ENCODE results near the gene THSD4.

Gene THSD4

GRCh38 chr15:71232411-71232810 is 117.1 kb downstream of the THSD4 start:
- Mint-ChIP-seq H3K9me3 (peaks cover 0 to 2% of the 10 kb centered on the region in 2 donors), H3K27ac (no peak overlapping the region), H3K36me3 (no peaks in the 10 kb centered on the region), H3K4me3 (no peak overlapping the region), H3K4me1 (no peaks in the 10 kb centered on the region), H3K27me3 (peaks cover 18 to 23% of the 10 kb centered on the region in 2 donors)
- DNase-seq (no peak), ATAC-seq (replicated peaks) (no peak)

GRCh38 chr15:71237456-71238188 is 122.4 kb downstream of the THSD4 start:
- Mint-ChIP-seq H3K4me3 (no peak overlapping the region), H3K27ac (no peak overlapping the region), H3K4me1 (no peaks in the 10 kb centered on the region), H3K27me3 (peaks cover 11 to 16% of the 10 kb centered on the region in 2 donors), H3K36me3 (no peaks in the 10 kb centered on the region), H3K9me3 (peaks cover 0 to 4% of the 10 kb centered on the region in 2 donors)
- DNase-seq (no peak), ATAC-seq (replicated peaks) (no peak)

- Mint-ChIP-seq H3K27ac (no peak overlapping the region), H3K4me1 (no peaks in the 10 kb centered on the region), H3K36me3 (no peaks in the 10 kb centered on the region), H3K27me3 (peaks cover 11 to 15% of the 10 kb centered on the region in 2 donors), H3K4me3 (no peak overlapping the region), H3K9me3 (peaks cover 0 to 4% of the 10 kb centered on the region in 2 donors)
- DNase-seq (no peak), ATAC-seq (replicated peaks) (no peak)
Observed at GRCh38 chr15:71238926-71239325, 123.7 kb downstream of the THSD4 start.

GRCh38 chr15:71239592-71240364 is 124.5 kb downstream of the THSD4 start:
- Mint-ChIP-seq H3K27ac (no peak overlapping the region), H3K4me1 (no peaks in the 10 kb centered on the region), H3K27me3 (peaks cover 11 to 15% of the 10 kb centered on the region in 2 donors), H3K4me3 (no peak overlapping the region), H3K9me3 (peaks cover 0 to 4% of the 10 kb centered on the region in 2 donors), H3K36me3 (no peaks in the 10 kb centered on the region)
- DNase-seq = no peak
- no peak for ATAC-seq (replicated peaks)

GRCh38 chr15:71242292-71242691 is 127.0 kb downstream of the THSD4 start:
- Mint-ChIP-seq H3K4me3 (no peak overlapping the region), H3K9me3 (peaks cover 0 to 4% of the 10 kb centered on the region in 2 donors), H3K27ac (no peak overlapping the region), H3K4me1 (no peaks in the 10 kb centered on the region), H3K36me3 (no peaks in the 10 kb centered on the region), H3K27me3 (peaks cover 4 to 6% of the 10 kb centered on the region in 2 donors)
- ATAC-seq (replicated peaks) (no peak), DNase-seq (no peak)

- Mint-ChIP-seq H3K27me3 (peaks cover 3 to 6% of the 10 kb centered on the region in 2 donors), H3K9me3 (peaks cover 0 to 3% of the 10 kb centered on the region in 2 donors), H3K36me3 (no peaks in the 10 kb centered on the region), H3K4me3 (no peak overlapping the region), H3K27ac (no peak overlapping the region), H3K4me1 (no peaks in the 10 kb centered on the region)
- DNase-seq (no peak), ATAC-seq (replicated peaks) (no peak)
Observed at GRCh38 chr15:71244250-71244649, 129.0 kb downstream of the THSD4 start.

GRCh38 chr15:71245588-71245987 is 130.3 kb downstream of the THSD4 start:
- H3K27me3 Mint-ChIP-seq = peaks cover 3 to 6% of the 10 kb centered on the region in 2 donors
- H3K27ac Mint-ChIP-seq = no peak overlapping the region
- no peaks in the 10 kb centered on the region for H3K36me3 Mint-ChIP-seq
- DNase-seq (no peak), ATAC-seq (replicated peaks) (no peak)
- no peaks in the 10 kb centered on the region for H3K4me1 Mint-ChIP-seq
- H3K4me3 Mint-ChIP-seq = no peak overlapping the region
- peaks cover 0 to 3% of the 10 kb centered on the region in 2 donors for H3K9me3 Mint-ChIP-seq

- Mint-ChIP-seq H3K9me3 (no peaks in the 10 kb centered on the region), H3K27ac (no peak overlapping the region), H3K4me3 (no peak overlapping the region), H3K4me1 (no peaks in the 10 kb centered on the region), H3K36me3 (no peaks in the 10 kb centered on the region), H3K27me3 (peaks cover 3 to 11% of the 10 kb centered on the region in 2 donors)
- no peak for DNase-seq
- no peak for ATAC-seq (replicated peaks)
Observed at GRCh38 chr15:71248386-71248785, 133.1 kb downstream of the THSD4 start.

- no peak for ATAC-seq (replicated peaks)
- H3K9me3 Mint-ChIP-seq = no peaks in the 10 kb centered on the region
- H3K27ac Mint-ChIP-seq = no peak overlapping the region
- no peaks in the 10 kb centered on the region for H3K4me1 Mint-ChIP-seq
- no peak overlapping the region for H3K4me3 Mint-ChIP-seq
- H3K27me3 Mint-ChIP-seq = peaks cover 3 to 15% of the 10 kb centered on the region in 2 donors
- no peaks in the 10 kb centered on the region for H3K36me3 Mint-ChIP-seq
- no peak for DNase-seq
Observed at GRCh38 chr15:71249986-71250385, 134.7 kb downstream of the THSD4 start.

GRCh38 chr15:71250936-71251583 is 135.8 kb downstream of the THSD4 start:
- Mint-ChIP-seq H3K4me3 (no peak overlapping the region), H3K9me3 (no peaks in the 10 kb centered on the region), H3K4me1 (no peaks in the 10 kb centered on the region), H3K36me3 (no peaks in the 10 kb centered on the region), H3K27me3 (peaks cover 3 to 24% of the 10 kb centered on the region in 2 donors), H3K27ac (no peak overlapping the region)
- DNase-seq (no peak), ATAC-seq (replicated peaks) (no peak)

GRCh38 chr15:71251584-71252043 is 136.3 kb downstream of the THSD4 start:
- no peak for ATAC-seq (replicated peaks)
- Mint-ChIP-seq H3K9me3 (no peaks in the 10 kb centered on the region), H3K27me3 (peaks cover 3 to 24% of the 10 kb centered on the region in 2 donors), H3K4me1 (no peaks in the 10 kb centered on the region), H3K36me3 (no peaks in the 10 kb centered on the region), H3K4me3 (no peak overlapping the region), H3K27ac (no peak overlapping the region)
- no peak for DNase-seq

- DNase-seq = no peak
- peaks cover 3 to 24% of the 10 kb centered on the region in 2 donors for H3K27me3 Mint-ChIP-seq
- H3K36me3 Mint-ChIP-seq = no peaks in the 10 kb centered on the region
- no peaks in the 10 kb centered on the region for H3K4me1 Mint-ChIP-seq
- no peak overlapping the region for H3K27ac Mint-ChIP-seq
- H3K4me3 Mint-ChIP-seq = no peak overlapping the region
- no peak for ATAC-seq (replicated peaks)
- H3K9me3 Mint-ChIP-seq = no peaks in the 10 kb centered on the region
Observed at GRCh38 chr15:71252044-71252739, 136.9 kb downstream of the THSD4 start.

- H3K4me1 Mint-ChIP-seq = no peaks in the 10 kb centered on the region
- no peaks in the 10 kb centered on the region for H3K36me3 Mint-ChIP-seq
- ATAC-seq (replicated peaks) (no peak), DNase-seq (no peak)
- no peak overlapping the region for H3K27ac Mint-ChIP-seq
- no peaks in the 10 kb centered on the region for H3K9me3 Mint-ChIP-seq
- peaks cover 0 to 24% of the 10 kb centered on the region in 2 donors for H3K27me3 Mint-ChIP-seq
- H3K4me3 Mint-ChIP-seq = no peak overlapping the region
Observed at GRCh38 chr15:71252740-71253047, 137.4 kb downstream of the THSD4 start.

- no peaks in the 10 kb centered on the region for H3K36me3 Mint-ChIP-seq
- no peak for DNase-seq
- ATAC-seq (replicated peaks) = no peak
- no peak overlapping the region for H3K27ac Mint-ChIP-seq
- no peaks in the 10 kb centered on the region for H3K9me3 Mint-ChIP-seq
- no peak overlapping the region for H3K4me3 Mint-ChIP-seq
- H3K4me1 Mint-ChIP-seq = no peaks in the 10 kb centered on the region
- peaks cover 0 to 18% of the 10 kb centered on the region in 2 donors for H3K27me3 Mint-ChIP-seq
Observed at GRCh38 chr15:71254491-71254890, 139.2 kb downstream of the THSD4 start.
